NCI-H2227 (cell line): ENCODE measurements around the gene DCAF10.
A peak's percentile ranks its signal among the peaks of the same experiment; 100 is the strongest.
"Not testable (repeated sequence)": the region's sequence is repeated elsewhere in the genome, so short reads cannot be mapped to it uniquely, and the experiment has no call there.

Experiments
- DNase-seq: peaks from one replicate; lab custom pipeline; 2025; ENCODE audit not compliant: unreplicated experiment; lab: John Stamatoyannopoulos, UW

DCAF10 gene

DNA sequence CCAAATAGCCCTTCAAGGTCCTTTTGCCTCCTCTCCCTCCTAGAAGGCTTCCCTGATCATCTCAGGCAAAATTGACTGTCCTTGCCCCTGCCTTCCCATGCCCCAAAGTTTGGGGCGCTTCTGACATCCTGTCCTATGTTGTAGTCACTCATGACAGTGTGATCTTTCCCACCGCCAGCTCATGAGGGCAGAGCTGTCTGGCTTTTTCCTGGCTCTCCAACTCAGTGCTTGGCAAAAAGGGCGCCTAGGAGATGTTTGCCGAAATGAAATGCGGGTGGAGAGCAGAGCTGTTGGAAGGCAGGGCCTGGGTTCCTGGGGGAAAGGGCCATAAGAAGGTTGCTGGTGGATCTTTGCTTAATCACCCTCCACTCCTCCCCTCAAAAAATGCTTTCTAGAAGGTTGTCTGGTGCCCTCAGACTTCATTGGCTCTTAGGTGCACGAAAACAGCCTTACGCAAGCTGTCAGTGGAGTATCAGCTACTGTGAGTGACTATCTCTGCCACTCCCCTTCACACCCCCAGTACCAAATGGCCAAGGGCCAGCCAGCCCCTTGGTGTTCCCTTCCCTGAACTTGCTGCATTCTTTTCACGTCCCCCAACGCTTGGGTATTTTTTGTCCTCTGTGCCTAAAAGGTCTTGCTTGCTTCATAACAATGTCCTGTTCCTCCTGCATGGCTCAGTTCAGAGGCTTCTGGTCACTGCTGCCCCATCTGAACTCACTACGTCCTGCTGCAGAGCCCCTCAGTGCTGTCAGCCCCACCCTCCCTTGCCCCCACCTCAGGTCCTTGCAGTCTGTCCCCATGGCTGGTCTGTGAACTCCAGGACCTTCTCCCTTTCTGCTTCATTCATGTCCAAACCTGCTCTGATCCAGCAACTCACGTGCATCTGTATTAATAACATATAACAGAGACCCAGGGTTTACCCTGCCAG is 106.0 kb downstream of the DCAF10 start:
- no peak for DNase-seq

DNA sequence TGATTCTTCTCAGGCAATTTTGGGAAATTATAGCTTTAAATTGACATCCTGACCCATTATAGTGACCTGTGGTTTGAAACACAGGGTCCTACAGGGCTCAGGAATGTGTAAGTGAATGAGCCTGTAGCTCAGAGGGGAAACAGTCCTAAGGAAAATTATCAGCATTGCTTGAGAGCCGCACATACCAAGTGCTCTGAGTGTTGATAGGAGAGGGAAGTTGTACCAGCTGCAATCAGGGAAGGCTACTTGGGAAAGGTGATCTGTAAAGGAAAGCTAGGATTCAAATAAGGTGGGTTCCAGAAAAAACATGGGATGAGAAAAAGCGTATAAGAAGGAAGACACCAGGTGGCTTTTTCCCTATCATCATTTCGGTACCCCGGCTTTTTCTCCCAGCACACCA is 107.7 kb downstream of the DCAF10 start:
- no peak for DNase-seq

DNA sequence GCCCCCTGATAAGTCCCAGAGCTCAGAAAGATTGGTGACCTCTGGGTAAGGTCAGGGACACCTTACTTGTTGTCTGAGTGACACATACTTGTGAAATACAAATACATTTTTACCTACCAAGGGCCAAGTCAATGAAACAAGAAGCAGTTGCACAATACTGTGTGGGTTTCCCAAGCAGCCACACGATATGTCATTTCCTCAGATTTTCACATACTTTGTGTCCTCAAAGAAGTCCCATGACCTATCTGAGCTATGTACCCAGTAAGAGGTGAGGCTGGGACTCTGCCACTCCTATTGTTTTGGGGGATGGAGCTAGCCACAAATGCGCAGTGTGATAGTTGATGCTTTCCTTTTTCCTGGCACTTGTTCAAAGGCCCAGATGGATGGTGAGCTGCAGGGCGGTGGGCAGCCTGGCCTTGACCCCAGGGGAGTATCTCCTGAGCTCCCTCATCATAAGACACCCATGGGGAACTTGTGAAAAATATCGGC is 108.1 kb downstream of the DCAF10 start:
- DNase-seq = no peak

DNA sequence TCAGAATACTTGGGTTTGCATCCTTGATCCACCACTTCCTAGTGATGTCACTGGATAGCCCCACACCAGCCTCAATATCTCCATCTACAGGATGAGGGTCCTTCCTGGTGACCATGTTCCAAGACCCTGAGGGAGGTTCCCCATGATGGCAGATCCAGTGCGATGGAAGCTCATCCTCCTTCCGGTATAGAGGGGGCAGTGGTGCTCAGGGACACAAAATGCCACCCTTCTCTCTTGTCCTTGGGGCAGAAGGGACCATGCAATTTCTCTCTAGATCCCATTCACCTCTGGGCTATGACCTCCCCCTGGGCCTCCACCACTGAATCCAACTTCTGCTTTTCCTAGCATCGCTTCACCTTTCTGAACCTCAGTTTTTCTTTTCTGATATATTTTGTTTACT is 108.7 kb downstream of the DCAF10 start:
- DNase-seq = no peak

DNA sequence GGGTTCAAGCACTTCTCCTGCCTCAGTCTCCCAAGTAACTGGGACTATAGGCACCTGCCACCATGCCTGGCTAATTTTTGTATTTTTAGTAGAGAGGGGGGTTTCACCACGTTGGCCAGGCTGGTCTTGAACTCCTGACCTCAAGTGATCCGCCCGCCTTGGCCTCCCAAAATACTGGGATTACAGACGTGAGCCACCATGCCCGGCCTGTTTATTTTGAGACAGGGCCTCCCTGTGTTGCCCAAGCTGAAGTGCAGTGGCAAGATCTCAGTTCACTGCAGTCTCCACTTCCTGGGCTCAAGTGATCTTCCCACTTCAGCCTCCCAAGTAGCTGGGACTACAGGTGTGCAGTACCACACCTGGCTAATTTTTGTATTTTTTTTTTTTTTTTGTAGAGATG is 109.2 kb downstream of the DCAF10 start:
- not testable (repeated sequence) for DNase-seq

DNA sequence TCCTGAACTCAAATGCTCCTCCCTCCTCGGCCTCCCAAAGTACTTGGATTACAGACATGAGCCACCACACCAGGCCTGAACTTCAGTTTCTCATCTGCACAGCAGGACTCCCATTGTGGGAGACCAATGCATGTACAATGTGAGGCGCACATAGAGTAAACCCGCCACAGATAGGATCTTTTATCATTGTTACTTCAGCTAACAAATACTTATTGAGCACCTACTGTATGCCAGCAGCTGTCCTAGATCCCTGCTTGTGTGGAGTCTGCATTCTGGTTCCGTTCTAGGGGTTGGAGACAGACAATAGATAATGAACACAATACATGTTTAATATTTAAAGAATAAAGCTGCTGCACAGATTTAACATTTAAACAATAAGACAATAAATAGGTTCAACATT is 109.7 kb downstream of the DCAF10 start:
- no peak for DNase-seq

DNA sequence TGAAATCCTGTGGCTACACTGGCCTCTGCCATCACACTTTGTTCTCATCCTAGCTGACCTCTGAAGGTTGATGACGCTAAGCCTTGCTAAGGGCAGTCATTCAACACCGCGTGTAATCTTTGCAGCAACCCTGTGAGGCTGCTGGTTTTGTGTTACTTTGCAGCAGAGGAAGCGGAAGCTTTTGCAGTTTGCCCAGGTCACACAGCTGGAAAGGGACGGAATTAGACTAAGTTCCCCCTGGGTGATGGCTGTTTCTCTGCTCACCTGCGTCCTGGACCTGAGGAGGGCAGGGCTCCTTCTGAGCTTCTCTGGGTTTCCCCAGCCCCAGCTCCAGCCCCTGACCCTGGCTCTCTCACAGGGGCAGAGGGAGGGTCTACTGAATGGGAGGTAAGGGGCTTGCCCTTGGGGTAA is 110.7 kb downstream of the DCAF10 start:
- DNase-seq = no peak

DNA sequence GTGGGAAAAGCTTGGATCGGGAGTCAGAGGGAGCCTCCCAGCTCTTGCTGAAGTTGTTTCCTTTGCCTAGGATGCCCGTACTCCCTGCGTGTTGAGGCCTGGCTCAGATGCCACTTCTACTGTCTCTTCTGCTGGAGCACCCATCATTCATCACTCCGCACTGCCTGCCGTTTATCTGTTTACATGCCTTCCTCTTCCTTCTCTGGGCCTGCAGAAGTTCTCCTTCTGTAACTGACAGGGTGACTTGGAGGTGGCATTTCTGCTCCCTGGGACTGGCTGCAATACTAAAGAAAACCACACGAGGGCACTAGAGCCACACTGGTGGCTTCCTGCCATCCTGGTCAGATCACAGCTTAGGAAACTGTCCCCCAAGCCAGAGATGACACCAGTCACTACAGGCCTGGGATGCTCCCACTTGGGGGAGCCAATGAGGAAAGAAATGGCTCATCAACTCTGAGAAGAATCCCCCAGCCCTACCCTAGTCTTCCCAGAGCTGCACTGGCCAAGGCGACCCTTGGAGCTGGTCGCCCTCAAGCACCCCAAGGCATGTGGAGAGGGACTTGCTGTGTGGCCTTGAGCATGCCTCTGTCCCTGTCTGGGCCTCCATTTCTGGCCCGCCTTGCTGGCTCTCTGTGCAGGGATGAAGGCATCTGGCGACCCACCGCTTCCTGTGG is 113.0 kb downstream of the DCAF10 start:
- peak; percentile 86 for DNase-seq

DNA sequence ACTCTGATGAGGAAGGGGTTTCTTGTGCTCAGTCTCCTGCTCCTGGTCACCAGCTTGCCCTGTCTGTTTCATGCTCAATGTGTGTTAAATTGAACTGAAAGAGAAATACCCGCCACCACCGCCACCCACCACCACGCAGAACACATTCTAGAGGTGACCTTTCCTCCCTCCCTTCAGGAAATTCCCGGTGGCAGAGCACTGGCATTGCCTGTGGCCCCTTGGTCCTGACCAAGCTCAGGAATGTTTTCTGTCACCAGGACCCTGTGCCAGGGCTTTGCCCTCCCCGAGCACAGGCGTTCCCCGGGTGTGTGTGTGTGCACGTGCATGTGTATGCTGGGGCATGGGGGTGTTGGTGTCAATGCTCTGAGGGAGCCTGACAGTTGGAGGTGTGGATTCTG is 113.6 kb downstream of the DCAF10 start:
- DNase-seq = no peak

DNA sequence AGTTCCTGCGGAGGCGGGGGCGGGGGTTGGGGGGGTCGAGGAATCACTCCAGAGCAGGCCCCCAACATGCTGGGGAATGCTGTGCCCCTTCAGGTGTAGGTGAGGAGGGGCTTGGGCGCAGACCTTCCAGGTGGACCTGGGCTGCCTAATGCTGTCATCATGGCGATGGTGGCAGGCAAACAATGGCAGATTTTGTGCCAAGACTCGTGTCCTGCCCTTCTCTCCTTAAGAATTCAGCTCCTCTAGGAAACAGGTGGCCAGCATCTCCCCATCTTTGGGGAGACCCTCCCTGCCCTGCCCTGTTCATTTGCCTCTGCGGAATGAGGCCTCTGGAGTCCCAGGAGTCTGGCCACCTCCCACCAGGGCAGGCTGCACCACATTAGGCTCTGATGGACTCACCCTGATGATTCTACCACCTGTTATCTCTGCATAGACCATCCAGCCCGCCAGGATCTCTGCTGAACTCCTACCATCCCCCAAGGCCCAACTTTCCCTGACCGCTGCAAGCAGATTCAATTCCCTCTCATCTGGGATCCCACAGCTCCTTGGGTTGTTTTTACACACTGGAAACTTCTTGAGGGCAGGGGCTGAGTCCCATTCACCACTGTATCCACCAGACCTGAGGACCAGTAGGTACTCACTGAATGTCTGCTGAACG is 114.2 kb downstream of the DCAF10 start:
- no peak for DNase-seq

DNA sequence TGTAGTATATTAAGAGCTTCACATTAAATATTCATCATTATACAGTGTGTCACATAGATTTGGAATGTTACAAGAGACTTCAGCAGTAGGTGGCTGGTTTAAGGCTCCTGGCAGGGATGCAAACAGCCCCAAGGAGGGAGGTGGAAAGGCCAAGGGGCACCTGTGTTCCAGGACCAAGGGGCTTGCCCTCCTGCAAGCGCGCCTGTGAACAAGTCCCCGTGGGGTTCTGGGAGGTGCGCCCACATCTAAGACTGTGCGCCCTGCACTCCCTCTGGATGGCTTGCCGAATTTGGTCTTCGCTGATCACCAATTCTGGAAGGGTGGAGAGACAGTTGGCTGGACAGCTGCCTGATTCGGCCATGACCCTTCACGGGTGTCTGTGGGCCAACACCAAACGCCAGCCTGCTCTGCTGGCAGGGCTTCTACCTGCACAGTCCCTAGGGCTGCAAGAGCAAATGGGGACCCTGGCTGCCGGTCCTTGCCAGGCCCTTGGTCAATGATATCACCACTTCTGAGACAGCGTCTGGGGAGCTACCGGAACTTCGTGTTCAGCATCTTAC is 115.4 kb downstream of the DCAF10 start:
- no peak for DNase-seq

DNA sequence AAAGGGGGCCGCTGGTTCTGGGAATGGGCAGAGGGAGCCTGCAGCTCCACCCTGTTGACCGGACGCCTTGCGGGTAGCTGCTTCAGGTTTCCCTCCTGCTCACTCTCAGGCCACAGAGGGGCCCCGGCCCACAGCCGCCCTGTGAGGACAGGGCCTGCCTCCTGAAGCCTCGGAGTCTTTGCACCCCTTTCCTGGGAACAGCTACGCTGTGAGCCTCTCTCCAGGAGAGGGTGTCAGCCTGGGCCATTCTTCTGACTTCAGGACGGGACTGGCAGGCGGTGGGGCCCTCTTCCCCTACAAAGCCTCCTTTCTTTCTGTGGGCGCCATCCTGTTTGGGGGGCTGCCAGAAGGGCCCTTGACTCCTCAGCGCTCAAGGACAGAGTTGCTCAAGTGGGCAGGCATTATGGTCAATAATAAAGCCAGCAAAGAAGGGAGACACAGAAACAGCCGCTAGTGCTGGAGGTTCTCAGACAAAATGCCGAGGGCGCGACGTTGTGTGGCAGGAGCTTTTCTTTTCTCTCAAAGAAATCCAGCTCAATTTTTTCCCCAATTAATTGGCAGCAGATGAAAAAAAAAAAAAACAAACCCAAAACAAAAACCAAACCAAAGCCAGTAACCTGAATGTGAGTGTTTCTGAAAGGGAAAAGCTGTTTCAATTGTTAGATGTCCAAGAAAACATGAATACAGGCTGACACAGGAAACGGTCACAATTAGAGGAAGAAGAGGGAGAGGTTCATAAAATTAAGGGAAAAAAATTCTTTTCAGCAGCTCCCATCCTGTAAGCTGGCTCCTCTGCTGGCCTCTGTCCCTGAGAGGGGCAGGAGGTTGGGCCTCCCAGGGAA is 116.1 kb downstream of the DCAF10 start:
- no peak for DNase-seq
